Tibial artery (tissue), 4 donors: ENCODE measurements around the gene CAPN5.

Experiments used
- DNase-seq, 2 donors: peaks; one replicate each; pipeline ENCODE4 v3.0.0-alpha.2; 2019
- H3K27ac ChIP-seq, 2 donors: fragments of 200-600 bp; sonication (generic) in 1 of 2; 1 replicate in 1 of 2; 2 replicates in 1 of 2; pipeline ENCODE4 v1.5.1; 2018 to 2019; ENCODE audit warnings: mild to moderate bottlenecking in 1 of 2
- H3K27me3 ChIP-seq, 2 donors: fragments of 200-600 bp; sonication (generic) in 1 of 2; one replicate each; pipeline versions ENCODE4 v1.5.1 to v1.6.0; 2016 to 2019
- H3K36me3 ChIP-seq, 3 donors: fragments of 200-600 bp; sonication (generic) in 2 of 3; one replicate each; pipeline ENCODE4 v1.5.1; 2016 to 2019; ENCODE audit warnings: mild to moderate bottlenecking in 2 of 3
- H3K4me1 ChIP-seq, 4 donors: fragments of 200-600 bp; sonication (generic) in 2 of 4; 1 replicate in 3 of 4; 2 replicates in 1 of 4; pipeline ENCODE4 v1.5.1; 2016 to 2019
- H3K4me3 ChIP-seq, 2 donors: fragments of 200-600 bp; sonication (generic) in 1 of 2; 1 replicate in 1 of 2; 2 replicates in 1 of 2; pipeline ENCODE4 v1.5.1; 2018 to 2019; ENCODE audit warnings: mild to moderate bottlenecking in 2 of 2
- H3K9me3 ChIP-seq, 3 donors: fragments of 200-600 bp; sonication (generic) in 1 of 3; one replicate each; pipeline ENCODE4 v1.5.1; 2016 to 2019
- CTCF ChIP-seq, 2 experiments: fragments of 200-600 bp in 1 of 2; fragments of 450-650 bp in 1 of 2; IDR thresholded peaks; one replicate each; pipeline ENCODE4 v1.5.1; 2017 to 2019; ENCODE audit warnings: antibody characterized with exemption in 2 of 2, mild to moderate bottlenecking in 1 of 2, moderate library complexity in 1 of 2
- intact Hi-C: fragments of 100-400 bp; cut with DNase I; formaldehyde crosslinking; loops from one replicate; pipeline ENCODE4 v1.15.0; 2023; ENCODE audit warnings: low total_unique reads

Gene CAPN5

GRCh38 chr11:77035580-77035979 is 31.2 kb upstream of the CAPN5 start:
- TF ChIP-seq CTCF (IDR thresholded peaks at IDR 0.05), result no peak
- Histone ChIP-seq H3K36me3 (no peaks in the 10 kb centered on the region), H3K4me1 (peaks cover 0 to 14% (median 9%) of the 10 kb centered on the region in 4 donors), H3K27me3 (peaks cover 0 to 51% of the 10 kb centered on the region in 2 donors), H3K27ac (no peak overlapping the region), H3K4me3 (no peak overlapping the region), H3K9me3 (no peaks in the 10 kb centered on the region)
- intact Hi-C loops, result loop anchor here (5.0 kb wide), 1 partner anchor 113 kb away; no protein-coding TSS in a partner anchor
- DNase-seq, result no peak

DNA sequence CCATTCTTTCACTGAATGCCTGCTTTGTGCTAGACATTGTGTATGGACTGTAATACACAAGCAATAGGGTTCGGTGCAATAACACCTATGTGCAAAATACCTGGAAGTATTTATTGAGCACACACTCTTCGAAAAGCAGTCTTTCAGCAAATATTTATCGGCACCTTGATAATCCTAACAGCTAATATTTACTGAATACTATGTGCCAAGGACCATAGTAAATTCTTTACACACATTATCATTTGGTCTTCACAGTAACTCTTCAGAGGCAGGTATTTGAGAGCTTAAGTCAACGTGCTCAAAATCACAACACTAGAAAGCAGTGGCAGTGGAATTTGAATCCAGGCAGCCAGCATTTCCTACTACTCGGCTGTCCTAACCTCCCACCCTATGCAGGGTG is 30.4 kb upstream of the CAPN5 start:
- Histone ChIP-seq H3K9me3 (no peaks in the 10 kb centered on the region), H3K4me3 (no peak overlapping the region), H3K36me3 (no peaks in the 10 kb centered on the region), H3K4me1 (peaks cover 0 to 14% (median 9%) of the 10 kb centered on the region in 4 donors), H3K27ac (no peak overlapping the region), H3K27me3 (peaks cover 0 to 51% of the 10 kb centered on the region in 2 donors)
- DNase-seq, result no peak
- intact Hi-C loops, result loop anchor here (5.0 kb wide), 1 partner anchor 114 kb away; no protein-coding TSS in a partner anchor
- TF ChIP-seq CTCF (IDR thresholded peaks at IDR 0.05), result no peak

GRCh38 chr11:77037057-77037456 is 29.7 kb upstream of the CAPN5 start:
- H3K4me3 ChIP-seq, result no peak overlapping the region
- H3K27me3 ChIP-seq, result peaks cover 0 to 53% of the 10 kb centered on the region in 2 donors
- intact Hi-C loops, result loop anchor here (5.0 kb wide), 1 partner anchor 115 kb away; no protein-coding TSS in a partner anchor
- peaks cover 0 to 14% (median 9%) of the 10 kb centered on the region in 4 donors for H3K4me1 ChIP-seq
- no peak for DNase-seq
- no peak overlapping the region for H3K27ac ChIP-seq
- no peaks in the 10 kb centered on the region for H3K36me3 ChIP-seq
- no peak for TF ChIP-seq CTCF (IDR thresholded peaks at IDR 0.05)
- no peaks in the 10 kb centered on the region for H3K9me3 ChIP-seq

- peaks cover 0 to 14% (median 9%) of the 10 kb centered on the region in 4 donors for H3K4me1 ChIP-seq
- H3K9me3 ChIP-seq, result no peaks in the 10 kb centered on the region
- DNase-seq, result no peak
- intact Hi-C loops, result loop anchor here (5.0 kb wide), 1 partner anchor 116 kb away; no protein-coding TSS in a partner anchor
- H3K4me3 ChIP-seq, result no peak overlapping the region
- H3K27ac ChIP-seq, result no peak overlapping the region
- no peak for TF ChIP-seq CTCF (IDR thresholded peaks at IDR 0.05)
- H3K27me3 ChIP-seq, result peaks cover 0 to 60% of the 10 kb centered on the region in 2 donors
- H3K36me3 ChIP-seq, result no peaks in the 10 kb centered on the region
Measured at GRCh38 chr11:77038029-77038824, 28.5 kb upstream of the CAPN5 start.

DNA sequence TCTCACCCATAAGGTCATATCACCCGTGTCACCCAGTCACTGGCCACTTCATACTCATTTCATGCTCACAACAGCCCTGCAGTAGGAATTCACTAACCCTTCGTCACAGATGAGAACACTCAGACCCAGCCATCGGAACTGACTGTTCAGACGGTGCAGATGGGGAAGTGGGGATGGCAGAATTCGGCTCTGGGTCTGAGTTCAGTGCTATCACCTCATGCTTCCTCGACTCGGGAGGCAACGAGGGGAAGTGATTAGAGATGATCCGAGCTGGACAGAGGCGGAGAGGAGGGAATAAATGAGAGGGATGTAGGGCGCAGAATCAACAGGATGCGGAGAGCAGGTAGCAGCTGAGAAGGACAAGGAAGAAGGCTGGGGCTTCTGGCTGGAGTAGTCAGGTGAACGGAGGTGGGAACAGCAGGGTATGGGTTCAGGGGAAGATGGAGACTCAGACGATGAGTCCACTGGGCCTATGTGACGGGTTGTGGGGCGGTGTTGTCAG is 27.9 kb upstream of the CAPN5 start:
- Histone ChIP-seq H3K27ac (no peak overlapping the region), H3K36me3 (no peaks in the 10 kb centered on the region), H3K4me1 (peaks cover 0 to 14% (median 9%) of the 10 kb centered on the region in 4 donors), H3K4me3 (no peak overlapping the region), H3K27me3 (peaks cover 0 to 64% of the 10 kb centered on the region in 2 donors), H3K9me3 (no peaks in the 10 kb centered on the region)
- no peak for TF ChIP-seq CTCF (IDR thresholded peaks at IDR 0.05)
- intact Hi-C loops, result loop anchor here (5.0 kb wide), 1 partner anchor 117 kb away; no protein-coding TSS in a partner anchor
- no peak for DNase-seq
